ENCODE results near the gene MYH11. TPM values are rescaled to one million over a fixed set of nuclear protein-coding genes. Genes with fewer than 3 reads are reported as not detected.

Gene MYH11
- total RNA-seq, 6 donors from 2014 or later: 33.6 to 224 (median 87.4) TPM

DNA sequence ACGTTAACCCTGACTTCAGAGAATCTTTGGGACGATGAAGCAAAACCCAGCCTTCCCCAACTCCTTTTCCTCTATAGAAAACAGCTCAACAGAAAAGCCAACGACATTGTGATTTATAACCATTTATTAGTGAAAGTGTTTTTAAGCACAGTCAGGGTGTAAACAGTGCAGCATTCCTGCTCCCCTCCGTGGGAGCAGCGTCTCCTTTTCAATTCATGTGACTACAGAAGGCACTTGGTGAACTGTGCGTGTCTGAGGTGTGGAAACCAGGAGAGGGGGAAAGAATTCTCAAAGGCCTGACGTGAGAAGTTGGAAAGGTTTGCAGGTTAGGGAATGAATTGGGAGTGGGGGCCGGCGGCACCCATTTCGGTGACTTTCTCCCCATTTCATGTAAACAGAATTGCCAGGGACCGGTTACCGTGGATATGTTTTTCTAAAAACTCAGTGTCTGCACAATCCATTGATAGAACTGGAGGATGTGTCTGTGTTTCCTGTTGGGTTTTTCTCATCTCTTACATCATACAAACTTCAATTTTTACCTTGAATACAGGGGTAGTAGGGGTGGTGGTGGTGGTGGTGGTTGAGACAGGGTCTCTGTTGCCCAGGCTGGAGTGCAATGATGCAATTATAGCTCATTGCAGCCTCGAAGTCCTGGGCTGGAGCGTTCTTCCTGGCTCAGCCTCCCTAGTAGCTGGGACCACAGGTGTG lies 153.6 kb downstream of the MYH11 start:
- TF ChIP-seq EP300 (IDR thresholded peaks at IDR 0.05): no peak
- TF ChIP-seq POLR2AphosphoS5 (IDR thresholded peaks at IDR 0.05): no peak
- no peak for TF ChIP-seq CTCF (IDR thresholded peaks at IDR 0.05)
- no peak for TF ChIP-seq POLR2A (IDR thresholded peaks at IDR 0.05)
- H3K4me1 ChIP-seq: no peaks in the 10 kb centered on the region
- H3K4me3 ChIP-seq: no peak overlapping the region
- no peak overlapping the region for H3K27ac ChIP-seq
- DNase-seq (no peak), ATAC-seq (ENCODE audit: low FRiP score in 2 of 2) (no peak)
- H3K36me3 ChIP-seq: peaks cover 13 to 60% (median 34%) of the 10 kb centered on the region in 4 donors
- no peaks in the 10 kb centered on the region for H3K27me3 ChIP-seq
- WGBS, 2 donors: 79 to 80% methylated on average over 14 of the region's 14 CpGs
- no peaks in the 10 kb centered on the region for H3K9me3 ChIP-seq

GRCh38 chr16:15701975-15702970 lies 154.6 kb downstream of the MYH11 start:
- Histone ChIP-seq H3K4me3 (no peak overlapping the region), H3K27me3 (no peaks in the 10 kb centered on the region), H3K27ac (no peak overlapping the region), H3K4me1 (no peaks in the 10 kb centered on the region), H3K36me3 (peaks cover 13 to 66% (median 43%) of the 10 kb centered on the region in 4 donors), H3K9me3 (no peaks in the 10 kb centered on the region)
- DNase-seq: no peak
- no peak for ATAC-seq (ENCODE audit: low FRiP score in 2 of 2)
- no peak for TF ChIP-seq CTCF (IDR thresholded peaks at IDR 0.05)
- no peak for TF ChIP-seq POLR2A (IDR thresholded peaks at IDR 0.05)
- TF ChIP-seq POLR2AphosphoS5 (IDR thresholded peaks at IDR 0.05): no peak
- 84 to 87% methylated on average over 11 of the region's 11 CpGs for WGBS, 2 donors

- ATAC-seq (ENCODE audit: low FRiP score in 2 of 2): no peak
- WGBS, 2 donors: 88 to 95% methylated on average over 6 of the region's 6 CpGs
- H3K27ac ChIP-seq: no peak overlapping the region
These were observed 155.5 kb downstream of the MYH11 start for GRCh38 chr16:15701367-15701766.

DNA sequence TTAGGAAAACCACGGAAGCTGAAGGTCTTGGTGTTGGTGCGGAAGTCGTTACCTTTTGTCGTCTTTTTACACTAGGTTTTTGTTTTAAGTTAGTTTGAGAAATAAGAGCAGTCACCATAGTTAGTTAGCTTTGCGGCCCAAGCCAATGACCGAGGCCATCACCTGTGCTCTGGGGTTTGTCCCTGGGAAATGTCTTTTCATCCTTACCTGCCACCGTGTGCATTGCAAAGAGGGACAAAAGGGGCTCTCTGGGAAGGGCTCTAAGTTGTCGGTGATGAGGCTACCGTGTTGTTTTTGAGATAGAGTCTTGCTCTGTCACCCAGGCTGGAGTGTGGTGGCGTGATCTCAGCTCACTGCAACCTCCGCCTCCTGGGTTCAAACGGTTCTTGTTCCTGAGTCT lies 157.0 kb downstream of the MYH11 start:
- Histone ChIP-seq H3K27ac (no peak overlapping the region), H3K27me3 (no peaks in the 10 kb centered on the region), H3K9me3 (no peaks in the 10 kb centered on the region), H3K4me1 (no peaks in the 10 kb centered on the region), H3K4me3 (no peak overlapping the region), H3K36me3 (peaks cover 13 to 83% (median 63%) of the 10 kb centered on the region in 4 donors)
- no peak for ATAC-seq (ENCODE audit: low FRiP score in 2 of 2)
- 95 to 99% methylated on average over 12 of the region's 12 CpGs for WGBS, 2 donors
- no peak for TF ChIP-seq POLR2A (IDR thresholded peaks at IDR 0.05)
- TF ChIP-seq CTCF (IDR thresholded peaks at IDR 0.05): no peak
- TF ChIP-seq POLR2AphosphoS5 (IDR thresholded peaks at IDR 0.05): no peak
- TF ChIP-seq EP300 (IDR thresholded peaks at IDR 0.05): no peak
- no peak for DNase-seq

More at GRCh38 chr16:15701367-15701766, 155.5 kb downstream of the MYH11 start:
- Histone ChIP-seq H3K4me1 (no peaks in the 10 kb centered on the region), H3K27me3 (no peaks in the 10 kb centered on the region), H3K36me3 (peaks cover 13 to 75% (median 52%) of the 10 kb centered on the region in 4 donors), H3K9me3 (no peaks in the 10 kb centered on the region), H3K4me3 (no peak overlapping the region)
- DNase-seq: no peak
- TF ChIP-seq POLR2A (IDR thresholded peaks at IDR 0.05) (no peak), POLR2AphosphoS5 (IDR thresholded peaks at IDR 0.05) (no peak), CTCF (IDR thresholded peaks at IDR 0.05) (no peak), EP300 (IDR thresholded peaks at IDR 0.05) (no peak)
